ENCODE results near the gene CCSER1.
"Not testable (repeated sequence)": the region's sequence is repeated elsewhere in the genome, so short reads cannot be mapped to it uniquely, and the experiment has no call there.

CCSER1 gene

GRCh38 chr4:90598741-90599140 lies 471.5 kb downstream of the CCSER1 start:
- DNase-seq (ENCODE audit: low read depth) = no peak
- H3K4me3 ChIP-seq (ENCODE audit: low read depth, low read length) = no peak overlapping the region

- H3K4me3 ChIP-seq (ENCODE audit: low read depth, low read length) = no peak overlapping the region
- DNase-seq (ENCODE audit: low read depth) = no peak
Observed at GRCh38 chr4:90602726-90603125, 475.5 kb downstream of the CCSER1 start.

- no peak for DNase-seq (ENCODE audit: low read depth)
- no peak overlapping the region for H3K4me3 ChIP-seq (ENCODE audit: low read depth, low read length)
Observed at GRCh38 chr4:90603540-90603939, 476.3 kb downstream of the CCSER1 start.

- DNase-seq (ENCODE audit: low read depth) = no peak
- no peak overlapping the region for H3K4me3 ChIP-seq (ENCODE audit: low read depth, low read length)
Observed at GRCh38 chr4:90606781-90607180, 479.6 kb downstream of the CCSER1 start.

- no peak overlapping the region for H3K4me3 ChIP-seq (ENCODE audit: low read depth, low read length)
- DNase-seq (ENCODE audit: low read depth) = no peak
Observed at GRCh38 chr4:90614371-90614770, 487.2 kb downstream of the CCSER1 start.

- no peak for DNase-seq (ENCODE audit: low read depth)
- H3K4me3 ChIP-seq (ENCODE audit: low read depth, low read length) = no peak overlapping the region
Observed at GRCh38 chr4:90621080-90621479, 493.9 kb downstream of the CCSER1 start.

- DNase-seq (ENCODE audit: low read depth) = no peak
Observed at GRCh38 chr4:90624781-90625180, 497.6 kb downstream of the CCSER1 start.

GRCh38 chr4:90641861-90642599 lies 514.8 kb downstream of the CCSER1 start:
- H3K4me3 ChIP-seq (ENCODE audit: low read depth, low read length) = no peak overlapping the region
- DNase-seq (ENCODE audit: low read depth) = no peak

More at GRCh38 chr4:90624781-90625180, 497.6 kb downstream of the CCSER1 start:
- H3K4me3 ChIP-seq (ENCODE audit: low read depth, low read length) = no peak overlapping the region

- no peak for DNase-seq (ENCODE audit: low read depth)
- no peak overlapping the region for H3K4me3 ChIP-seq (ENCODE audit: low read depth, low read length)
Observed at GRCh38 chr4:90643156-90643555, 516.0 kb downstream of the CCSER1 start.

GRCh38 chr4:90648311-90648710 lies 521.1 kb downstream of the CCSER1 start:
- no peak overlapping the region for H3K4me3 ChIP-seq (ENCODE audit: low read depth, low read length)
- no peak for DNase-seq (ENCODE audit: low read depth)

GRCh38 chr4:90648791-90649190 lies 521.6 kb downstream of the CCSER1 start:
- no peak for DNase-seq (ENCODE audit: low read depth)
- H3K4me3 ChIP-seq (ENCODE audit: low read depth, low read length) = no peak overlapping the region

- DNase-seq (ENCODE audit: low read depth) = no peak
- no peak overlapping the region for H3K4me3 ChIP-seq (ENCODE audit: low read depth, low read length)
Observed at GRCh38 chr4:90660672-90661071, 533.5 kb downstream of the CCSER1 start.

GRCh38 chr4:90670183-90670582 lies 543.0 kb downstream of the CCSER1 start:
- DNase-seq (ENCODE audit: low read depth) = no peak
- H3K4me3 ChIP-seq (ENCODE audit: low read depth, low read length) = no peak overlapping the region

GRCh38 chr4:90689739-90690138 lies 562.5 kb downstream of the CCSER1 start:
- H3K4me3 ChIP-seq (ENCODE audit: low read depth, low read length) = no peak overlapping the region
- no peak for DNase-seq (ENCODE audit: low read depth)

GRCh38 chr4:90695411-90695810 lies 568.2 kb downstream of the CCSER1 start:
- DNase-seq (ENCODE audit: low read depth) = no peak
- no peak overlapping the region for H3K4me3 ChIP-seq (ENCODE audit: low read depth, low read length)

GRCh38 chr4:90705501-90705900 lies 578.3 kb downstream of the CCSER1 start:
- H3K4me3 ChIP-seq (ENCODE audit: low read depth, low read length); DNase-seq (ENCODE audit: low read depth): not testable (repeated sequence)

- DNase-seq (ENCODE audit: low read depth) = no peak
- H3K4me3 ChIP-seq (ENCODE audit: low read depth, low read length) = no peak overlapping the region
Observed at GRCh38 chr4:90715242-90715641, 588.0 kb downstream of the CCSER1 start.

GRCh38 chr4:90718931-90719330 lies 591.7 kb downstream of the CCSER1 start:
- no peak overlapping the region for H3K4me3 ChIP-seq (ENCODE audit: low read depth, low read length)
- no peak for DNase-seq (ENCODE audit: low read depth)

GRCh38 chr4:90727938-90728337 lies 600.7 kb downstream of the CCSER1 start:
- no peak for DNase-seq (ENCODE audit: low read depth)
- H3K4me3 ChIP-seq (ENCODE audit: low read depth, low read length) = no peak overlapping the region

- H3K4me3 ChIP-seq (ENCODE audit: low read depth, low read length) = no peak overlapping the region
Observed at GRCh38 chr4:90730752-90731151, 603.6 kb downstream of the CCSER1 start.

GRCh38 chr4:90733211-90733610 lies 606.0 kb downstream of the CCSER1 start:
- H3K4me3 ChIP-seq (ENCODE audit: low read depth, low read length) = no peak overlapping the region
- DNase-seq (ENCODE audit: low read depth) = no peak

More at GRCh38 chr4:90730752-90731151, 603.6 kb downstream of the CCSER1 start:
- DNase-seq (ENCODE audit: low read depth) = no peak

Measured in skeletal muscle cell (primary cell).